Measurements from ENCODE around the gene MUS81. TPM values are rescaled to one million over a fixed set of nuclear protein-coding genes. Genes with fewer than 3 reads are reported as not detected.

The MUS81 gene
- total and polyA plus RNA-seq, 2 of the 13 experiments (the other 11 are each of a cell fraction or from before 2014, with no cell fraction given) = 25.6 to 30.2 TPM

- TF ChIP-seq ZBTB44 (CRISPR knock-in tag; IDR thresholded peaks at IDR 0.05) (no peak), LRRFIP1 (CRISPR knock-in tag; conservative IDR thresholded peaks at IDR 0.05) (no peak), HMG20B (CRISPR knock-in tag; conservative IDR thresholded peaks at IDR 0.05) (0 out of 2 replicates have a peak, but pooled peaks have one; percentile 47), THRA (CRISPR knock-in tag; IDR thresholded peaks at IDR 0.05; ENCODE audit: borderline replicate concordance) (peak; percentile 15), ZFAT (CRISPR knock-in tag; conservative IDR thresholded peaks at IDR 0.05) (no peak), NFE2L2 (IDR thresholded peaks at IDR 0.05; ENCODE audit: low read length) (no peak), NR2F6 (IDR thresholded peaks at IDR 0.05) (peak; percentile 18; the same call in 1 of the 2 replicates), NR2F6 (CRISPR knock-in tag; IDR thresholded peaks at IDR 0.05) (peak; percentile 57; the same call in 1 of the 2 replicates), ZBTB42 (CRISPR knock-in tag; IDR thresholded peaks at IDR 0.05) (peak; percentile 90; the same call in 1 of the 2 replicates), SP4 (CRISPR knock-in tag; IDR thresholded peaks at IDR 0.05) (peak; percentile 70; the same call in 1 of the 2 replicates), ZBTB33 (CRISPR knock-in tag; IDR thresholded peaks at IDR 0.05) (peak; percentile 66), NBN (conservative IDR thresholded peaks at IDR 0.05) (no peak), ZNF274 (CRISPR knock-in tag; IDR thresholded peaks at IDR 0.05) (no peak; the same call in 1 of the 2 replicates), MAFK (conservative IDR thresholded peaks at IDR 0.05 in 1 of 2, IDR thresholded peaks at IDR 0.05 in 1 of 2; ENCODE audit: low read length in 2 of 2) (no peak), ZSCAN30 (CRISPR knock-in tag; IDR thresholded peaks at IDR 0.05) (0 out of 2 replicates have a peak, but pooled peaks have one; percentile 48), ZNF788 (CRISPR knock-in tag; IDR thresholded peaks at IDR 0.05; ENCODE audit: borderline replicate concordance) (peak; percentile 78; the same call in 1 of the 2 replicates), ZSCAN20 (CRISPR knock-in tag; IDR thresholded peaks at IDR 0.05; ENCODE audit: borderline replicate concordance) (no peak; the same call in 1 of the 2 replicates), ERF (CRISPR knock-in tag; IDR thresholded peaks at IDR 0.05) (peak; percentile 85; the same call in 1 of the 2 replicates), ZNF235 (CRISPR knock-in tag; IDR thresholded peaks at IDR 0.05; ENCODE audit: borderline replicate concordance) (no peak), ZSCAN29 (CRISPR knock-in tag; conservative IDR thresholded peaks at IDR 0.05) (0 out of 2 replicates have a peak, but pooled peaks have one; percentile 4), ZNF792 (CRISPR knock-in tag; IDR thresholded peaks at IDR 0.05) (peak; percentile 1; the same call in 1 of the 2 replicates), FOXP1 (IDR thresholded peaks at IDR 0.05) (no peak), FOXP1 (CRISPR knock-in tag; IDR thresholded peaks at IDR 0.05) (no peak)
Observed at GRCh38 chr11:65860278-65861164, at the start of gene MUS81 (continued).

Data from HepG2 (cell line).